ENCODE results near the gene REXO4.

DNA sequence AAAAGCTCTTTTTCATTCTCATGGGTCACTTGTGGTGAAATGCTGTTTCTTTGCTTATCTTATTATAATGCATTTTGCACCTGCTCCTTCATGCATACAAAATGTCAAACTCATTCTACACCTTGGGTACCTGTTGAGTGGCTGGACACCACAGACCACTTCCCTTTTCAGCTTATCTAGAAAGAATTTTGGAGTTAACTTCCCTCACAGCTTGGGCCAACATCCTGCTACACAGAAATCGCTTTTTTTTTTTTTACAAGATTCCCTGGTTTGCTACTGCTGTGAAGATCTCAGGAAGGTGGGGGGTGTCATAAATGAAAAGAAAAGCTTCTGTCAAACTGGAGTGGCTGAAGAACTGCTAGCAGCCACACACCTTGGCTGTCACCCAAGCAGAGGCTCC is 2.6 kb downstream of the REXO4 start:
- TF ChIP-seq EZH2phosphoT487 (IDR thresholded peaks at IDR 0.05; ENCODE audit: unreplicated experiment) (no peak), EZH2 (IDR thresholded peaks at IDR 0.05; ENCODE audit: low read depth, unreplicated experiment) (no peak), POLR2AphosphoS5 (IDR thresholded peaks at IDR 0.05; ENCODE audit: low read depth) (no peak), ZNF331 (CRISPR knock-in tag; IDR thresholded peaks at IDR 0.05; ENCODE audit: low read depth) (no peak), JUNB (IDR thresholded peaks at IDR 0.05; ENCODE audit: unreplicated experiment) (no peak), CREB1 (CRISPR knock-in tag; IDR thresholded peaks at IDR 0.05; ENCODE audit: low read depth) (no peak), ZNF114 (CRISPR knock-in tag; IDR thresholded peaks at IDR 0.05) (no peak), STAT1 (IDR thresholded peaks at IDR 0.05; ENCODE audit: unreplicated experiment) (no peak), NANOG (IDR thresholded peaks at IDR 0.05; ENCODE audit: borderline replicate concordance) (no peak)
- TF ChIP-seq, protein P1, sequence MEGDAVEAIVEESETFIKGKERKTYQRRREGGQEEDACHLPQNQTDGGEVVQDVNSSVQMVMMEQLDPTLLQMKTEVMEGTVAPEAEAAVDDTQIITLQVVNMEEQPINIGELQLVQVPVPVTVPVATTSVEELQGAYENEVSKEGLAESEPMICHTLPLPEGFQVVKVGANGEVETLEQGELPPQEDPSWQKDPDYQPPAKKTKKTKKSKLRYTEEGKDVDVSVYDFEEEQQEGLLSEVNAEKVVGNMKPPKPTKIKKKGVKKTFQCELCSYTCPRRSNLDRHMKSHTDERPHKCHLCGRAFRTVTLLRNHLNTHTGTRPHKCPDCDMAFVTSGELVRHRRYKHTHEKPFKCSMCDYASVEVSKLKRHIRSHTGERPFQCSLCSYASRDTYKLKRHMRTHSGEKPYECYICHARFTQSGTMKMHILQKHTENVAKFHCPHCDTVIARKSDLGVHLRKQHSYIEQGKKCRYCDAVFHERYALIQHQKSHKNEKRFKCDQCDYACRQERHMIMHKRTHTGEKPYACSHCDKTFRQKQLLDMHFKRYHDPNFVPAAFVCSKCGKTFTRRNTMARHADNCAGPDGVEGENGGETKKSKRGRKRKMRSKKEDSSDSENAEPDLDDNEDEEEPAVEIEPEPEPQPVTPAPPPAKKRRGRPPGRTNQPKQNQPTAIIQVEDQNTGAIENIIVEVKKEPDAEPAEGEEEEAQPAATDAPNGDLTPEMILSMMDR (conservative IDR thresholded peaks at IDR 0.05; ENCODE audit: low read depth in 2 of 2) = no peak
- TF ChIP-seq, protein P2, sequence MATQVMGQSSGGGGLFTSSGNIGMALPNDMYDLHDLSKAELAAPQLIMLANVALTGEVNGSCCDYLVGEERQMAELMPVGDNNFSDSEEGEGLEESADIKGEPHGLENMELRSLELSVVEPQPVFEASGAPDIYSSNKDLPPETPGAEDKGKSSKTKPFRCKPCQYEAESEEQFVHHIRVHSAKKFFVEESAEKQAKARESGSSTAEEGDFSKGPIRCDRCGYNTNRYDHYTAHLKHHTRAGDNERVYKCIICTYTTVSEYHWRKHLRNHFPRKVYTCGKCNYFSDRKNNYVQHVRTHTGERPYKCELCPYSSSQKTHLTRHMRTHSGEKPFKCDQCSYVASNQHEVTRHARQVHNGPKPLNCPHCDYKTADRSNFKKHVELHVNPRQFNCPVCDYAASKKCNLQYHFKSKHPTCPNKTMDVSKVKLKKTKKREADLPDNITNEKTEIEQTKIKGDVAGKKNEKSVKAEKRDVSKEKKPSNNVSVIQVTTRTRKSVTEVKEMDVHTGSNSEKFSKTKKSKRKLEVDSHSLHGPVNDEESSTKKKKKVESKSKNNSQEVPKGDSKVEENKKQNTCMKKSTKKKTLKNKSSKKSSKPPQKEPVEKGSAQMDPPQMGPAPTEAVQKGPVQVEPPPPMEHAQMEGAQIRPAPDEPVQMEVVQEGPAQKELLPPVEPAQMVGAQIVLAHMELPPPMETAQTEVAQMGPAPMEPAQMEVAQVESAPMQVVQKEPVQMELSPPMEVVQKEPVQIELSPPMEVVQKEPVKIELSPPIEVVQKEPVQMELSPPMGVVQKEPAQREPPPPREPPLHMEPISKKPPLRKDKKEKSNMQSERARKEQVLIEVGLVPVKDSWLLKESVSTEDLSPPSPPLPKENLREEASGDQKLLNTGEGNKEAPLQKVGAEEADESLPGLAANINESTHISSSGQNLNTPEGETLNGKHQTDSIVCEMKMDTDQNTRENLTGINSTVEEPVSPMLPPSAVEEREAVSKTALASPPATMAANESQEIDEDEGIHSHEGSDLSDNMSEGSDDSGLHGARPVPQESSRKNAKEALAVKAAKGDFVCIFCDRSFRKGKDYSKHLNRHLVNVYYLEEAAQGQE (IDR thresholded peaks at IDR 0.05; ENCODE audit: unreplicated experiment) = no peak
- TF ChIP-seq, protein P3, sequence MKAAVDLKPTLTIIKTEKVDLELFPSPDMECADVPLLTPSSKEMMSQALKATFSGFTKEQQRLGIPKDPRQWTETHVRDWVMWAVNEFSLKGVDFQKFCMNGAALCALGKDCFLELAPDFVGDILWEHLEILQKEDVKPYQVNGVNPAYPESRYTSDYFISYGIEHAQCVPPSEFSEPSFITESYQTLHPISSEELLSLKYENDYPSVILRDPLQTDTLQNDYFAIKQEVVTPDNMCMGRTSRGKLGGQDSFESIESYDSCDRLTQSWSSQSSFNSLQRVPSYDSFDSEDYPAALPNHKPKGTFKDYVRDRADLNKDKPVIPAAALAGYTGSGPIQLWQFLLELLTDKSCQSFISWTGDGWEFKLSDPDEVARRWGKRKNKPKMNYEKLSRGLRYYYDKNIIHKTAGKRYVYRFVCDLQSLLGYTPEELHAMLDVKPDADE (IDR thresholded peaks at IDR 0.05) = no peak
- TF ChIP-seq, protein P4, sequence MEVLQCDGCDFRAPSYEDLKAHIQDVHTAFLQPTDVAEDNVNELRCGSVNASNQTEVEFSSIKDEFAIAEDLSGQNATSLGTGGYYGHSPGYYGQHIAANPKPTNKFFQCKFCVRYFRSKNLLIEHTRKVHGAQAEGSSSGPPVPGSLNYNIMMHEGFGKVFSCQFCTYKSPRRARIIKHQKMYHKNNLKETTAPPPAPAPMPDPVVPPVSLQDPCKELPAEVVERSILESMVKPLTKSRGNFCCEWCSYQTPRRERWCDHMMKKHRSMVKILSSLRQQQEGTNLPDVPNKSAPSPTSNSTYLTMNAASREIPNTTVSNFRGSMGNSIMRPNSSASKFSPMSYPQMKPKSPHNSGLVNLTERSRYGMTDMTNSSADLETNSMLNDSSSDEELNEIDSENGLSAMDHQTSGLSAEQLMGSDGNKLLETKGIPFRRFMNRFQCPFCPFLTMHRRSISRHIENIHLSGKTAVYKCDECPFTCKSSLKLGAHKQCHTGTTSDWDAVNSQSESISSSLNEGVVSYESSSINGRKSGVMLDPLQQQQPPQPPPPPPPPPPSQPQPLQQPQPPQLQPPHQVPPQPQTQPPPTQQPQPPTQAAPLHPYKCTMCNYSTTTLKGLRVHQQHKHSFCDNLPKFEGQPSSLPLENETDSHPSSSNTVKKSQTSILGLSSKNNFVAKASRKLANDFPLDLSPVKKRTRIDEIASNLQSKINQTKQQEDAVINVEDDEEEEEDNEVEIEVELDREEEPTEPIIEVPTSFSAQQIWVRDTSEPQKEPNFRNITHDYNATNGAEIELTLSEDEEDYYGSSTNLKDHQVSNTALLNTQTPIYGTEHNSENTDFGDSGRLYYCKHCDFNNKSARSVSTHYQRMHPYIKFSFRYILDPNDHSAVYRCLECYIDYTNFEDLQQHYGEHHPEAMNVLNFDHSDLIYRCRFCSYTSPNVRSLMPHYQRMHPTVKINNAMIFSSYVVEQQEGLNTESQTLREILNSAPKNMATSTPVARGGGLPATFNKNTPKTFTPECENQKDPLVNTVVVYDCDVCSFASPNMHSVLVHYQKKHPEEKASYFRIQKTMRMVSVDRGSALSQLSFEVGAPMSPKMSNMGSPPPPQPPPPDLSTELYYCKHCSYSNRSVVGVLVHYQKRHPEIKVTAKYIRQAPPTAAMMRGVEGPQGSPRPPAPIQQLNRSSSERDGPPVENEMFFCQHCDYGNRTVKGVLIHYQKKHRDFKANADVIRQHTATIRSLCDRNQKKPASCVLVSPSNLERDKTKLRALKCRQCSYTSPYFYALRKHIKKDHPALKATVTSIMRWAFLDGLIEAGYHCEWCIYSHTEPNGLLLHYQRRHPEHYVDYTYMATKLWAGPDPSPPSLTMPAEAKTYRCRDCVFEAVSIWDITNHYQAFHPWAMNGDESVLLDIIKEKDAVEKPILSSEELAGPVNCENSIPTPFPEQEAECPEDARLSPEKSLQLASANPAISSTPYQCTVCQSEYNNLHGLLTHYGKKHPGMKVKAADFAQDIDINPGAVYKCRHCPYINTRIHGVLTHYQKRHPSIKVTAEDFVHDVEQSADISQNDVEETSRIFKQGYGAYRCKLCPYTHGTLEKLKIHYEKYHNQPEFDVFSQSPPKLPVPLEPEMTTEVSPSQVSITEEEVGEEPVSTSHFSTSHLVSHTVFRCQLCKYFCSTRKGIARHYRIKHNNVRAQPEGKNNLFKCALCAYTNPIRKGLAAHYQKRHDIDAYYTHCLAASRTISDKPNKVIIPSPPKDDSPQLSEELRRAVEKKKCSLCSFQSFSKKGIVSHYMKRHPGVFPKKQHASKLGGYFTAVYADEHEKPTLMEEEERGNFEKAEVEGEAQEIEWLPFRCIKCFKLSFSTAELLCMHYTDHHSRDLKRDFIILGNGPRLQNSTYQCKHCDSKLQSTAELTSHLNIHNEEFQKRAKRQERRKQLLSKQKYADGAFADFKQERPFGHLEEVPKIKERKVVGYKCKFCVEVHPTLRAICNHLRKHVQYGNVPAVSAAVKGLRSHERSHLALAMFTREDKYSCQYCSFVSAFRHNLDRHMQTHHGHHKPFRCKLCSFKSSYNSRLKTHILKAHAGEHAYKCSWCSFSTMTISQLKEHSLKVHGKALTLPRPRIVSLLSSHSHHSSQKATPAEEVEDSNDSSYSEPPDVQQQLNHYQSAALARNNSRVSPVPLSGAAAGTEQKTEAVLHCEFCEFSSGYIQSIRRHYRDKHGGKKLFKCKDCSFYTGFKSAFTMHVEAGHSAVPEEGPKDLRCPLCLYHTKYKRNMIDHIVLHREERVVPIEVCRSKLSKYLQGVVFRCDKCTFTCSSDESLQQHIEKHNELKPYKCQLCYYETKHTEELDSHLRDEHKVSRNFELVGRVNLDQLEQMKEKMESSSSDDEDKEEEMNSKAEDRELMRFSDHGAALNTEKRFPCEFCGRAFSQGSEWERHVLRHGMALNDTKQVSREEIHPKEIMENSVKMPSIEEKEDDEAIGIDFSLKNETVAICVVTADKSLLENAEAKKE (CRISPR knock-in tag; IDR thresholded peaks at IDR 0.05) = no peak

All from GM23338 (cell line).